ENCODE data around the gene CCDC6.
"Not testable (repeated sequence)": the region's sequence is repeated elsewhere in the genome, so short reads cannot be mapped to it uniquely, and the experiment has no call there.

The CCDC6 gene

GRCh38 chr10:59880971-59881510 lies 25.3 kb downstream of the CCDC6 start:
- DNase-seq (ENCODE audit: low read depth in 2 of 2) = peak in 1 of 2 donors; percentile 35

GRCh38 chr10:59880019-59880717 lies 26.2 kb downstream of the CCDC6 start:
- no peak for DNase-seq (ENCODE audit: low read depth in 2 of 2)

GRCh38 chr10:59879363-59879913 lies 26.9 kb downstream of the CCDC6 start:
- DNase-seq (ENCODE audit: low read depth in 2 of 2) = no peak

GRCh38 chr10:59878915-59879314 lies 27.4 kb downstream of the CCDC6 start:
- no peak for DNase-seq (ENCODE audit: low read depth in 2 of 2)

- DNase-seq (ENCODE audit: low read depth in 2 of 2) = no peak
Observed at GRCh38 chr10:59878289-59878688, 28.1 kb downstream of the CCDC6 start.

- DNase-seq (ENCODE audit: low read depth in 2 of 2) = no peak
Observed at GRCh38 chr10:59877191-59877671, 29.1 kb downstream of the CCDC6 start.

GRCh38 chr10:59876695-59877094 lies 29.7 kb downstream of the CCDC6 start:
- no peak for DNase-seq (ENCODE audit: low read depth in 2 of 2)

GRCh38 chr10:59876208-59876607 lies 30.1 kb downstream of the CCDC6 start:
- not testable (repeated sequence) for DNase-seq (ENCODE audit: low read depth in 2 of 2)

- no peak for DNase-seq (ENCODE audit: low read depth in 2 of 2)
Observed at GRCh38 chr10:59873896-59874295, 32.5 kb downstream of the CCDC6 start.

GRCh38 chr10:59872892-59873463 lies 33.4 kb downstream of the CCDC6 start:
- no peak for DNase-seq (ENCODE audit: low read depth in 2 of 2)

- DNase-seq (ENCODE audit: low read depth in 2 of 2) = no peak
Observed at GRCh38 chr10:59870152-59870551, 36.2 kb downstream of the CCDC6 start.

GRCh38 chr10:59869594-59869940 lies 36.8 kb downstream of the CCDC6 start:
- no peak for DNase-seq (ENCODE audit: low read depth in 2 of 2)

GRCh38 chr10:59868696-59869593 lies 37.4 kb downstream of the CCDC6 start:
- no peak for DNase-seq (ENCODE audit: low read depth in 2 of 2)

- DNase-seq (ENCODE audit: low read depth in 2 of 2) = no peak
Observed at GRCh38 chr10:59867590-59867989, 38.8 kb downstream of the CCDC6 start.

GRCh38 chr10:59865101-59865500 lies 41.3 kb downstream of the CCDC6 start:
- no peak for DNase-seq (ENCODE audit: low read depth in 2 of 2)

GRCh38 chr10:59864141-59864962 lies 42.0 kb downstream of the CCDC6 start:
- DNase-seq (ENCODE audit: low read depth in 2 of 2) = no peak

- DNase-seq (ENCODE audit: low read depth in 2 of 2) = no peak
Observed at GRCh38 chr10:59859570-59859969, 46.8 kb downstream of the CCDC6 start.

GRCh38 chr10:59857921-59858320 lies 48.4 kb downstream of the CCDC6 start:
- DNase-seq (ENCODE audit: low read depth in 2 of 2) = no peak

GRCh38 chr10:59857049-59857448 lies 49.3 kb downstream of the CCDC6 start:
- no peak for DNase-seq (ENCODE audit: low read depth in 2 of 2)

- no peak for DNase-seq (ENCODE audit: low read depth in 2 of 2)
Observed at GRCh38 chr10:59856104-59856503, 50.3 kb downstream of the CCDC6 start.

GRCh38 chr10:59854571-59854970 lies 51.8 kb downstream of the CCDC6 start:
- DNase-seq (ENCODE audit: low read depth in 2 of 2) = no peak

All from stimulated activated CD8-positive, alpha-beta memory T cell treated with anti-CD3 and anti-CD28 coated beads, Interleukin-15, amount 100 ng/mL, for 4 hours (primary cell).